ENCODE measurements around the gene KCNC4. TPM values are rescaled to one million over a fixed set of nuclear protein-coding genes. Genes with fewer than 3 reads are reported as not detected.

The KCNC4 gene
- total and polyA plus RNA-seq, 2 experiments from 2014 or later: 8.9 to 12.1 TPM

- Histone ChIP-seq H3F3A (ENCODE audit: insufficient read depth) (peaks cover 13% of the 10 kb centered on the region), H3K9me2 (ENCODE audit: insufficient read depth) (no peaks in the 10 kb centered on the region), H2AFZ (peak overlapping the region; percentile 94), H3K36me3 (ENCODE audit: low read depth) (no peaks in the 10 kb centered on the region), H3K27ac (peak overlapping the region; percentile 59), H3K27me3 (replicated peaks; ENCODE audit: insufficient read depth) (no peaks in the 10 kb centered on the region), H3K4me2 (ENCODE audit: unreplicated experiment) (peak overlapping the region; percentile 80), H3K9ac (peak overlapping the region; percentile 81), H3K9me3 (ENCODE audit: low read depth) (no peaks in the 10 kb centered on the region), H4K20me1 (ENCODE audit: insufficient read depth) (0 out of 2 replicates have a peak, but pooled peaks cover 4% of the 10 kb centered on the region), H3K4me1 (ENCODE audit: insufficient read depth) (peaks cover 36% of the 10 kb centered on the region), H3K4me3 (peak overlapping the region; percentile 83), H3K79me2 (ENCODE audit: insufficient read depth) (peaks cover 53% of the 10 kb centered on the region)
- DNase-seq: peak; percentile 74
- in situ Hi-C loops (cut with MboI): no loop called here
- WGBS, 2 experiments (ENCODE audit: low coverage in 1 of 2, low lambda C conversion rate in 2 of 2, missing lambda C conversion rate in 2 of 2): 1% methylated on average over 81 of the region's 101 CpGs
- TF ChIP-seq EZH2 (IDR thresholded peaks at IDR 0.05; ENCODE audit: insufficient read depth, poor library complexity, severe bottlenecking) (no peak), EZH2phosphoT487 (IDR thresholded peaks at IDR 0.05; ENCODE audit: insufficient read depth, low read depth) (no peak)
Observed at GRCh38 chr1:110210604-110211495, 736 bp downstream of the KCNC4 start.

GRCh38 chr1:110211496-110212168, 1.5 kb downstream of the KCNC4 start:
- Histone ChIP-seq H3K4me2 (ENCODE audit: unreplicated experiment) (peak overlapping the region; percentile 80), H3K27me3 (replicated peaks; ENCODE audit: insufficient read depth) (no peaks in the 10 kb centered on the region), H2AFZ (peak overlapping the region; percentile 94), H3K9me3 (ENCODE audit: low read depth) (no peaks in the 10 kb centered on the region), H3K9me2 (ENCODE audit: insufficient read depth) (no peaks in the 10 kb centered on the region), H3K4me3 (peak overlapping the region; percentile 83), H4K20me1 (ENCODE audit: insufficient read depth) (0 out of 2 replicates have a peak, but pooled peaks cover 4% of the 10 kb centered on the region), H3K27ac (peak overlapping the region; percentile 59; the same call in 1 of the 2 replicates), H3K36me3 (ENCODE audit: low read depth) (no peaks in the 10 kb centered on the region), H3K4me1 (ENCODE audit: insufficient read depth) (peaks cover 36% of the 10 kb centered on the region), H3K9ac (peak overlapping the region; percentile 81), H3F3A (ENCODE audit: insufficient read depth) (peaks cover 13% of the 10 kb centered on the region), H3K79me2 (ENCODE audit: insufficient read depth) (peaks cover 61% of the 10 kb centered on the region)
- DNase-seq: peak; percentile 68
- TF ChIP-seq EZH2phosphoT487 (IDR thresholded peaks at IDR 0.05; ENCODE audit: insufficient read depth, low read depth) (no peak), EZH2 (IDR thresholded peaks at IDR 0.05; ENCODE audit: insufficient read depth, poor library complexity, severe bottlenecking) (no peak)
- in situ Hi-C loops (cut with MboI): no loop called here
- WGBS, 2 experiments (ENCODE audit: low coverage in 1 of 2, low lambda C conversion rate in 2 of 2, missing lambda C conversion rate in 2 of 2): 34 to 37% methylated on average over 51 to 81 of the region's 81 CpGs

GRCh38 chr1:110212169-110213142, 2.3 kb downstream of the KCNC4 start:
- Histone ChIP-seq H3K4me2 (ENCODE audit: unreplicated experiment) (peak overlapping the region; percentile 80), H3K4me1 (ENCODE audit: insufficient read depth) (peaks cover 36% of the 10 kb centered on the region), H3K9ac (peak overlapping the region; percentile 1; the same call in 1 of the 2 replicates), H4K20me1 (ENCODE audit: insufficient read depth) (0 out of 2 replicates have a peak, but pooled peaks cover 4% of the 10 kb centered on the region), H3K4me3 (peak overlapping the region; percentile 83), H3K27me3 (replicated peaks; ENCODE audit: insufficient read depth) (no peaks in the 10 kb centered on the region), H3K27ac (no peak overlapping the region), H3K9me3 (ENCODE audit: low read depth) (no peaks in the 10 kb centered on the region), H3F3A (ENCODE audit: insufficient read depth) (peaks cover 13% of the 10 kb centered on the region), H3K79me2 (ENCODE audit: insufficient read depth) (peaks cover 69% of the 10 kb centered on the region), H3K9me2 (ENCODE audit: insufficient read depth) (no peaks in the 10 kb centered on the region), H2AFZ (no peak overlapping the region), H3K36me3 (ENCODE audit: low read depth) (no peaks in the 10 kb centered on the region)
- in situ Hi-C loops (cut with MboI): no loop called here
- TF ChIP-seq EZH2phosphoT487 (IDR thresholded peaks at IDR 0.05; ENCODE audit: insufficient read depth, low read depth) (no peak), EZH2 (IDR thresholded peaks at IDR 0.05; ENCODE audit: insufficient read depth, poor library complexity, severe bottlenecking) (no peak)
- 84 to 87% methylated on average over 15 to 20 of the region's 20 CpGs for WGBS, 2 experiments (ENCODE audit: low coverage in 1 of 2, low lambda C conversion rate in 2 of 2, missing lambda C conversion rate in 2 of 2)
- peak; percentile 41 for DNase-seq
